SK-N-SH (cell line): ENCODE data around the gene GPR161. TPM values are rescaled to one million over a fixed set of nuclear protein-coding genes. Genes with fewer than 3 reads are reported as not detected.

Experiments
- CTCF ChIA-PET: fragments of 300-600, 350-600 bp; formaldehyde crosslinking; extraction: SDS; loops from one replicate; lab custom pipeline; 2021; lab: Yijun Ruan, JAX
- POLR2A ChIA-PET: fragments of 350-600 bp; sonication (Branson Sonifier 250); formaldehyde crosslinking; extraction: SDS; loops from one replicate; lab custom pipeline; 2020; ENCODE audit warnings: antibody characterized with exemption, inconsistent platforms; lab: Yijun Ruan, JAX
- DNase-seq: peaks from one replicate; pipeline ENCODE4 v3.0.0; 2012
- H2AFZ ChIP-seq: fragments of 200-600 bp; sonication (generic); 2 replicates; pipeline ENCODE4 v1.8.1; 2016; ENCODE audit warnings: antibody characterized with exemption, mild to moderate bottlenecking, low read depth
- H3F3A ChIP-seq: fragments of 200-600 bp; sonication (generic); replicated peaks from 2 replicates; pipeline ENCODE3; 2016; ENCODE audit warnings: antibody characterized with exemption, mild to moderate bottlenecking; ENCODE audit not compliant: insufficient read depth
- H3K27ac ChIP-seq, 2 experiments: fragments of 200-500 bp in 1 of 2; fragments of 200-600 bp in 1 of 2; sonication (Bioruptor generic) in 1 of 2; sonication (generic), shearing (Covaris generic) in 1 of 2; 2 replicates each; pipeline versions ENCODE4 v1.5.1 to v1.6.1; 2014 to 2016; ENCODE audit warnings: low read depth in 2 of 2, inconsistent platforms in 1 of 2, low read length in 1 of 2, mild to moderate bottlenecking in 1 of 2, mixed read lengths in 1 of 2
- H3K27me3 ChIP-seq: fragments of 200-600 bp; sonication (generic), shearing (Covaris generic); 2 replicates; pipeline ENCODE4 v1.6.1; 2016; ENCODE audit warnings: mixed run types; ENCODE audit not compliant: insufficient read depth
- H3K36me3 ChIP-seq, 2 experiments: fragments of 200-500 bp in 1 of 2; fragments of 200-600 bp in 1 of 2; sonication (Bioruptor generic) in 1 of 2; sonication (generic) in 1 of 2; replicated peaks in 1 of 2; 2 replicates each; pipeline versions ENCODE3 to v1.5.1; 2014 to 2016; ENCODE audit warnings: low read length in 1 of 2, mild to moderate bottlenecking in 1 of 2; ENCODE audit not compliant: insufficient read depth in 2 of 2, control insufficient read depth in 1 of 2
- H3K4me1 ChIP-seq, 2 experiments: fragments of 200-500 bp in 1 of 2; fragments of 200-600 bp in 1 of 2; sonication (Bioruptor generic) in 1 of 2; sonication (generic), shearing (Covaris generic) in 1 of 2; 2 replicates each; pipeline versions ENCODE4 v1.5.1 to v1.6.1; 2014 to 2016; ENCODE audit warnings: low read depth in 1 of 2, low read length in 1 of 2, mixed run types in 1 of 2; ENCODE audit not compliant: insufficient read depth in 2 of 2, control insufficient read depth in 1 of 2
- H3K4me2 ChIP-seq: fragments of 200-600 bp; sonication (generic), shearing (Covaris generic); 2 replicates; pipeline ENCODE4 v1.6.1; 2017; ENCODE audit warnings: mixed run types
- H3K4me3 ChIP-seq, 2 experiments: fragments of 200-500 bp in 1 of 2; fragments of 200-600 bp in 1 of 2; sonication (Bioruptor generic) in 1 of 2; sonication (generic), shearing (Covaris generic) in 1 of 2; 2 replicates each; pipeline versions ENCODE4 v1.5.1 to v1.8.1; 2014 to 2016; ENCODE audit warnings: low read depth in 2 of 2, inconsistent platforms in 1 of 2, low read length in 1 of 2, mild to moderate bottlenecking in 1 of 2, mixed read lengths in 1 of 2, moderate library complexity in 1 of 2
- H3K79me2 ChIP-seq: fragments of 200-600 bp; sonication (generic); 2 replicates; pipeline ENCODE4 v1.8.1; 2017; ENCODE audit warnings: mild to moderate bottlenecking; ENCODE audit not compliant: insufficient read depth
- H3K9ac ChIP-seq: fragments of 200-600 bp; sonication (generic); 2 replicates; pipeline ENCODE4 v1.6.1; 2017; ENCODE audit warnings: mixed run types
- H3K9me2 ChIP-seq: fragments of 200-600 bp; sonication (generic); 2 replicates; pipeline ENCODE4 v1.6.1; 2017; ENCODE audit warnings: mixed run types
- H3K9me3 ChIP-seq: fragments of 200-600 bp; sonication (generic); 2 replicates; pipeline ENCODE4 v1.6.1; 2017; ENCODE audit warnings: mixed run types, mild to moderate bottlenecking, moderate library complexity
- H4K20me1 ChIP-seq: fragments of 200-600 bp; sonication (generic); 2 replicates; pipeline ENCODE4 v1.6.1; 2017; ENCODE audit warnings: mild to moderate bottlenecking, mixed run types; ENCODE audit not compliant: insufficient read depth
- ELF1 ChIP-seq: IDR thresholded peaks from 2 replicates; pipeline ENCODE4 v1.4.0; 2012
- EZH2phosphoT487 ChIP-seq: fragments of 200-600 bp; sonication (generic); IDR thresholded peaks from 2 replicates; pipeline ENCODE4 v1.6.1; 2017; ENCODE audit warnings: low read depth, mixed run types, mild to moderate bottlenecking, antibody characterized with exemption, moderate library complexity, borderline replicate concordance
- FOXJ3 ChIP-seq: sonication (generic); formaldehyde crosslinking; IDR thresholded peaks from 2 replicates; pipeline ENCODE4 v1.5.1; 2020; ENCODE audit warnings: mild to moderate bottlenecking, missing genetic modification reagents
- FOXM1 ChIP-seq: IDR thresholded peaks from 2 replicates; pipeline ENCODE4 v1.4.0; 2012; ENCODE audit warnings: low read depth, mild to moderate bottlenecking
- GABPA ChIP-seq: IDR thresholded peaks from 2 replicates; pipeline ENCODE4 v1.4.0; 2012; ENCODE audit warnings: low read depth, mild to moderate bottlenecking
- GATA2 ChIP-seq: sonication (generic); formaldehyde crosslinking; IDR thresholded peaks from 2 replicates; pipeline ENCODE4 v1.5.0; 2020; ENCODE audit warnings: mild to moderate bottlenecking, missing genetic modification reagents
- NFIC ChIP-seq: IDR thresholded peaks from 2 replicates; pipeline ENCODE4 v1.4.0; 2012; ENCODE audit warnings: borderline replicate concordance
- POLR2AphosphoS5 ChIP-seq: IDR thresholded peaks from 2 replicates; pipeline ENCODE4 v1.6.1; 2012; ENCODE audit warnings: low read depth, low read length
- RAD21 ChIP-seq: IDR thresholded peaks from 2 replicates; pipeline ENCODE4 v1.6.1; 2012; ENCODE audit warnings: mild to moderate bottlenecking, low read length
- RCOR1 ChIP-seq: fragments of 150-350 bp; IDR thresholded peaks from 2 replicates; pipeline ENCODE4 v1.6.1; 2017; ENCODE audit warnings: antibody characterized with exemption, low read length
- RFX5 ChIP-seq: IDR thresholded peaks from 2 replicates; pipeline ENCODE4 v1.6.1; 2012; ENCODE audit warnings: mild to moderate bottlenecking, improper control_type of control experiment, low read length
- RXRA ChIP-seq: IDR thresholded peaks from 2 replicates; pipeline ENCODE4 v1.4.0; 2012; ENCODE audit warnings: low read depth, mild to moderate bottlenecking, borderline replicate concordance
- TCF12 ChIP-seq: IDR thresholded peaks from 2 replicates; pipeline ENCODE4 v1.4.0; 2012
- YY1 ChIP-seq: IDR thresholded peaks from 2 replicates; pipeline ENCODE4 v1.4.0; 2012; ENCODE audit warnings: low read depth, mild to moderate bottlenecking
- WGBS: methylation state at CpG from one replicate; pipeline ENCODE4 v1.1.6; 2017; ENCODE audit warnings: low lambda C conversion rate; 5-methylcytosine and 5-hydroxymethylcytosine counted together
- polyA plus RNA-seq, 3 experiments: library from polyadenylated mRNA; depleted of rRNA; stranded (reverse); fragments of >200 nt; gene quantifications; 2 replicates each; pipeline ENCODE4 v1.2.3, GENCODE V29; 2012
- TF ChIP-seq, protein P1 (sequence below): IDR thresholded peaks from 2 replicates; pipeline ENCODE4 v1.6.1; 2012; ENCODE audit warnings: mild to moderate bottlenecking, low read depth, low read length, moderate library complexity
- TF ChIP-seq, protein P2 (sequence below): fragments of 150-350 bp; IDR thresholded peaks from 2 replicates; pipeline ENCODE4 v1.6.1; 2016; ENCODE audit warnings: mild to moderate bottlenecking, low read depth, low read length
- TF ChIP-seq, protein P3 (sequence below): fragments of 200-600 bp; sonication (generic); IDR thresholded peaks from 2 replicates; pipeline ENCODE4 v1.6.1; 2017; ENCODE audit warnings: antibody characterized with exemption, mild to moderate bottlenecking, moderate library complexity
- TF ChIP-seq, protein P4 (sequence below): IDR thresholded peaks from 2 replicates; pipeline ENCODE4 v1.4.0; 2012; ENCODE audit warnings: low read depth, borderline replicate concordance
- TF ChIP-seq, protein P5 (sequence below): fragments of 150-350 bp; IDR thresholded peaks from 2 replicates; pipeline ENCODE4 v1.6.1; 2017; ENCODE audit warnings: antibody characterized with exemption, low read length, low read depth, borderline replicate concordance

The GPR161 gene
- polyA plus RNA-seq, 1 of the 3 experiments (the other 2 are of a cell fraction): 20.1 TPM

DNA sequence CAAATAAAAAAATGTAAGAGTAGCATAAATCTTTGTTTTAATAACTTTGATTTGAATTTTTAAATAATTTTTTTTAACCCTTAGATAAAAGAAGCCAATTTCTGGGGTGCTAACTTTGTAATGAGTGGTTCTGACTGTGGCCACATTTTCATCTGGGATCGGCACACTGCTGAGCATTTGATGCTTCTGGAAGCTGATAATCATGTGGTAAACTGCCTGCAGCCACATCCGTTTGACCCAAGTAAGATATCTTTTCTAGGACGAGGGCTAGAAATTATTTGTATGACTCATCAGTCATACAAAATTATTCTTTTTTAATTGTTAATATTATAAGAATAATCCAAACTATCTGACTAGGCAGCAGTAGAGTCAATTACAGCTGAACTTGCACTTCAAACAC, 71.2 kb downstream of the GPR161 start (continued):
- TF ChIP-seq RXRA (no peak), RAD21 (no peak), RFX5 (no peak), FOXM1 (no peak), TCF12 (no peak), YY1 (no peak), GABPA (no peak), NFIC (no peak)
- TF ChIP-seq, protein P1, sequence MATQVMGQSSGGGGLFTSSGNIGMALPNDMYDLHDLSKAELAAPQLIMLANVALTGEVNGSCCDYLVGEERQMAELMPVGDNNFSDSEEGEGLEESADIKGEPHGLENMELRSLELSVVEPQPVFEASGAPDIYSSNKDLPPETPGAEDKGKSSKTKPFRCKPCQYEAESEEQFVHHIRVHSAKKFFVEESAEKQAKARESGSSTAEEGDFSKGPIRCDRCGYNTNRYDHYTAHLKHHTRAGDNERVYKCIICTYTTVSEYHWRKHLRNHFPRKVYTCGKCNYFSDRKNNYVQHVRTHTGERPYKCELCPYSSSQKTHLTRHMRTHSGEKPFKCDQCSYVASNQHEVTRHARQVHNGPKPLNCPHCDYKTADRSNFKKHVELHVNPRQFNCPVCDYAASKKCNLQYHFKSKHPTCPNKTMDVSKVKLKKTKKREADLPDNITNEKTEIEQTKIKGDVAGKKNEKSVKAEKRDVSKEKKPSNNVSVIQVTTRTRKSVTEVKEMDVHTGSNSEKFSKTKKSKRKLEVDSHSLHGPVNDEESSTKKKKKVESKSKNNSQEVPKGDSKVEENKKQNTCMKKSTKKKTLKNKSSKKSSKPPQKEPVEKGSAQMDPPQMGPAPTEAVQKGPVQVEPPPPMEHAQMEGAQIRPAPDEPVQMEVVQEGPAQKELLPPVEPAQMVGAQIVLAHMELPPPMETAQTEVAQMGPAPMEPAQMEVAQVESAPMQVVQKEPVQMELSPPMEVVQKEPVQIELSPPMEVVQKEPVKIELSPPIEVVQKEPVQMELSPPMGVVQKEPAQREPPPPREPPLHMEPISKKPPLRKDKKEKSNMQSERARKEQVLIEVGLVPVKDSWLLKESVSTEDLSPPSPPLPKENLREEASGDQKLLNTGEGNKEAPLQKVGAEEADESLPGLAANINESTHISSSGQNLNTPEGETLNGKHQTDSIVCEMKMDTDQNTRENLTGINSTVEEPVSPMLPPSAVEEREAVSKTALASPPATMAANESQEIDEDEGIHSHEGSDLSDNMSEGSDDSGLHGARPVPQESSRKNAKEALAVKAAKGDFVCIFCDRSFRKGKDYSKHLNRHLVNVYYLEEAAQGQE: no peak
- TF ChIP-seq, protein P2, sequence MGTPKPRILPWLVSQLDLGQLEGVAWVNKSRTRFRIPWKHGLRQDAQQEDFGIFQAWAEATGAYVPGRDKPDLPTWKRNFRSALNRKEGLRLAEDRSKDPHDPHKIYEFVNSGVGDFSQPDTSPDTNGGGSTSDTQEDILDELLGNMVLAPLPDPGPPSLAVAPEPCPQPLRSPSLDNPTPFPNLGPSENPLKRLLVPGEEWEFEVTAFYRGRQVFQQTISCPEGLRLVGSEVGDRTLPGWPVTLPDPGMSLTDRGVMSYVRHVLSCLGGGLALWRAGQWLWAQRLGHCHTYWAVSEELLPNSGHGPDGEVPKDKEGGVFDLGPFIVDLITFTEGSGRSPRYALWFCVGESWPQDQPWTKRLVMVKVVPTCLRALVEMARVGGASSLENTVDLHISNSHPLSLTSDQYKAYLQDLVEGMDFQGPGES: no peak

DNA sequence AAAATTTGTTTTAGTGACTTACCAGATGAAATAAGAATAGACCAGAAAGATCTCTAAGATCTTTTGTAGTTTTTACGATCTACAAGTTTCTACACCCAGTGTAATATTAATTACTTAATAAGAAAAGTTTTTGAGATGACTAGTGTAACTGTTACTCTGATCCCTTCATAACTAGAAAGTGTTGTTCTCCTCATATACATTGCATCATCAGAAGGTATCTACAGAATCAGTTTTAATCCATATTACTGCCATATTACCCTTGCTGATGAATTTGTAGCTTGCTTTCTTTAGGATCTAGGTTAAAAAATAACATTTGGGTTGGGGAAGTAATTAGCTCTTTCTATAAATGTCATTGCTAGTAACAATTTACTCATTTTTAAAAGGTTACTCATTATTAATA, 72.5 kb downstream of the GPR161 start:
- H3K36me3 ChIP-seq: peaks cover 64 to 68% of the 10 kb centered on the region in 2 experiments
- no peak for DNase-seq
- H3K9me3 ChIP-seq: no peaks in the 10 kb centered on the region
- no peaks in the 10 kb centered on the region for H3K27me3 ChIP-seq
- peaks cover 7% of the 10 kb centered on the region for H3F3A ChIP-seq
- H3K4me2 ChIP-seq: no peak overlapping the region
- H3K4me3 ChIP-seq: no peak overlapping the region
- no peaks in the 10 kb centered on the region for H3K4me1 ChIP-seq
- ChIA-PET CTCF (interaction anchor here (0.9 to 9.2 kb wide), 3 partner anchors 16 to 42 kb away, joined by 3 to 86 read pairs (median 4); no protein-coding TSS in a partner anchor), POLR2A (no interaction called here)
- H2AFZ ChIP-seq: no peak overlapping the region
- peaks cover 4% of the 10 kb centered on the region; the same call in 1 of the 2 replicates for H3K79me2 ChIP-seq
- no peak overlapping the region for H3K27ac ChIP-seq
- WGBS: 89% methylated on average over 1 of the region's 1 CpG
- H3K9me2 ChIP-seq: no peaks in the 10 kb centered on the region
- no peaks in the 10 kb centered on the region for H4K20me1 ChIP-seq
- TF ChIP-seq, protein P3, sequence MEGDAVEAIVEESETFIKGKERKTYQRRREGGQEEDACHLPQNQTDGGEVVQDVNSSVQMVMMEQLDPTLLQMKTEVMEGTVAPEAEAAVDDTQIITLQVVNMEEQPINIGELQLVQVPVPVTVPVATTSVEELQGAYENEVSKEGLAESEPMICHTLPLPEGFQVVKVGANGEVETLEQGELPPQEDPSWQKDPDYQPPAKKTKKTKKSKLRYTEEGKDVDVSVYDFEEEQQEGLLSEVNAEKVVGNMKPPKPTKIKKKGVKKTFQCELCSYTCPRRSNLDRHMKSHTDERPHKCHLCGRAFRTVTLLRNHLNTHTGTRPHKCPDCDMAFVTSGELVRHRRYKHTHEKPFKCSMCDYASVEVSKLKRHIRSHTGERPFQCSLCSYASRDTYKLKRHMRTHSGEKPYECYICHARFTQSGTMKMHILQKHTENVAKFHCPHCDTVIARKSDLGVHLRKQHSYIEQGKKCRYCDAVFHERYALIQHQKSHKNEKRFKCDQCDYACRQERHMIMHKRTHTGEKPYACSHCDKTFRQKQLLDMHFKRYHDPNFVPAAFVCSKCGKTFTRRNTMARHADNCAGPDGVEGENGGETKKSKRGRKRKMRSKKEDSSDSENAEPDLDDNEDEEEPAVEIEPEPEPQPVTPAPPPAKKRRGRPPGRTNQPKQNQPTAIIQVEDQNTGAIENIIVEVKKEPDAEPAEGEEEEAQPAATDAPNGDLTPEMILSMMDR: no peak
- TF ChIP-seq ELF1 (no peak), FOXJ3 (CRISPR knock-in tag) (no peak), RCOR1 (no peak), POLR2AphosphoS5 (no peak), RAD21 (no peak), EZH2phosphoT487 (no peak), GATA2 (CRISPR knock-in tag) (no peak), NFIC (no peak), TCF12 (no peak)
- TF ChIP-seq, protein P4, sequence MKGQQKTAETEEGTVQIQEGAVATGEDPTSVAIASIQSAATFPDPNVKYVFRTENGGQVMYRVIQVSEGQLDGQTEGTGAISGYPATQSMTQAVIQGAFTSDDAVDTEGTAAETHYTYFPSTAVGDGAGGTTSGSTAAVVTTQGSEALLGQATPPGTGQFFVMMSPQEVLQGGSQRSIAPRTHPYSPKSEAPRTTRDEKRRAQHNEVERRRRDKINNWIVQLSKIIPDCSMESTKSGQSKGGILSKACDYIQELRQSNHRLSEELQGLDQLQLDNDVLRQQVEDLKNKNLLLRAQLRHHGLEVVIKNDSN: no peak
- TF ChIP-seq, protein P5, sequence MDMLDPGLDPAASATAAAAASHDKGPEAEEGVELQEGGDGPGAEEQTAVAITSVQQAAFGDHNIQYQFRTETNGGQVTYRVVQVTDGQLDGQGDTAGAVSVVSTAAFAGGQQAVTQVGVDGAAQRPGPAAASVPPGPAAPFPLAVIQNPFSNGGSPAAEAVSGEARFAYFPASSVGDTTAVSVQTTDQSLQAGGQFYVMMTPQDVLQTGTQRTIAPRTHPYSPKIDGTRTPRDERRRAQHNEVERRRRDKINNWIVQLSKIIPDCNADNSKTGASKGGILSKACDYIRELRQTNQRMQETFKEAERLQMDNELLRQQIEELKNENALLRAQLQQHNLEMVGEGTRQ: no peak
- H3K9ac ChIP-seq: no peak overlapping the region
